T-helper 2 cell (primary cell): Measurements from ENCODE around the gene SCAND1.

Source experiments
- DNase-seq, 5 experiments: peaks; one replicate each; pipeline versions ENCODE4 v3.0.0 to v3.0.0-alpha.2; 2012 to 2022

Gene SCAND1

DNA sequence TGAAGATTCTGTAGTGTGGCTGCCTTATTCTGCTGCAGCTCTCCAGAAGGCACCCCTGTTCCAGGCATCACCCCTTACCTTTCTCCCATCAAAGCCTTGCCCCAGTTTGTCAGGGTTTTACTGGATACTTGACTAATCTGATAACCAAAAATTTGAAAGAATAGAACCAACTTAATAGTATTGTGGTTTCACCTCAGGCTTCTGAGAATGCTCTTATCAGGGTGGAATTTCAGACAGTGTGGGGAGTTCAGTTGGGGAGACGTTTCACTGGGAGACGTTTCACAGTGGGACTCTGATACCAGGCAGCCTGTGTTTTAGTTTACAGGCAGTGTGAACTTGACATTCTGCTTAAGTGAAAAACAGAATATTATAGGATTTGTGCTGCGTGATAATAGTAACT is 50.5 kb downstream of the SCAND1 start:
- DNase-seq: no peak
